NCI-H526 (cell line): ENCODE results near the gene EIF3D.
A peak's percentile ranks its signal among the peaks of the same experiment; 100 is the strongest.

Experiments
- DNase-seq, 2 experiments: peaks; one replicate each; lab custom pipeline; 2025; lab: John Stamatoyannopoulos, UW

The EIF3D gene

GRCh38 chr22:36507518-36508010 lies 21.4 kb downstream of the EIF3D start:
- no peak for DNase-seq

DNA sequence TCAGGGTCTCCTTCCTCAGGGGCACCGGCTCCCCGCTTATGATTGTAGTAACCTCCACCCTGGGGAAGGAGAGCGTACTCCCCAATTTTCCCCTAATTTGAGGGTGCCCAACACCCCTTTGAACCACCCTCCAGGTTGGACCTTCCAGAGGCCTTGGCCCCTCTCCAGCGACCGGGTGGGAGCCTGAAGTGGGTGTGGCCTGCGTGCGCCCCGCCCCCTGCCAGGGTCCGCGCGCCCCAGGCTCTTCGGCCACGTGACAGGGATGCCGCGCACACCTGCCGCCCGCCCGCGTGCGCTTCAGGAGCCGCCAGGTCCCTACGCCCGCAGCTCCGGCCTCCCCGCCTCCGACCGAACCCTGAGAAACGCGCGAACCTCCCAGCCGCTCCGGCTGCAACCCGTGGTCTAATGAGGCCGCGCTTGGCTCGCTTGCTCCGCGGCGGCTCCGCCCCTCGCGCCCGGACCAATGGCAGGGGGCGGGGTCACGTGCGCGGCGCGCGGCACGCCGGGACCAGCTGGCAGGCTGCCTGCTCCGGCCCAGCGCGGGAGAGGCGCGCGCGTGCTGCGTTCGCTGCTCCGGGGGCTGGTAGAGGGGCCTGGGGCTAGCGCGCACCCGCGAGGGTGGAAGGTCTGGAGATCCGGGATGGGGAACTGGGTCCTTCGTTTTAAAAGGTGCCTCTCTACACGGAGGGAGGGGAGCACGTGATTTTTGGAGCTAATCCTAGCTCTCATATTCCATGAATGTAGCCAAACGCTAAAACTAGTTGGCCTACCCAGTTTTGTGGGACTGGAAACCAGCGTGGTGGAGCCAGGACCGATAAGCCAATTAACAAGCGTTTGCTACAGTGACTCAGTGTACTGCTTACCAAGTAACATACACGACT lies 22.1 kb downstream of the EIF3D start, which contains the start of gene FOXRED2:
Gene FOXRED2 (minus strand): TSS at position 404 of the 881 bp plus-strand sequence. CDS start 618 bp downstream, outside the sequence.
- peak; percentile 67 to 88 for DNase-seq

- DNase-seq: peak in 1 of 2 experiments; percentile 23
These were observed 22.8 kb downstream of the EIF3D start for GRCh38 chr22:36505998-36506635.

- no peak for DNase-seq
These were observed 30.9 kb downstream of the EIF3D start for GRCh38 chr22:36497910-36498665.

GRCh38 chr22:36493690-36494110 lies 35.3 kb downstream of the EIF3D start:
- no peak for DNase-seq

DNA sequence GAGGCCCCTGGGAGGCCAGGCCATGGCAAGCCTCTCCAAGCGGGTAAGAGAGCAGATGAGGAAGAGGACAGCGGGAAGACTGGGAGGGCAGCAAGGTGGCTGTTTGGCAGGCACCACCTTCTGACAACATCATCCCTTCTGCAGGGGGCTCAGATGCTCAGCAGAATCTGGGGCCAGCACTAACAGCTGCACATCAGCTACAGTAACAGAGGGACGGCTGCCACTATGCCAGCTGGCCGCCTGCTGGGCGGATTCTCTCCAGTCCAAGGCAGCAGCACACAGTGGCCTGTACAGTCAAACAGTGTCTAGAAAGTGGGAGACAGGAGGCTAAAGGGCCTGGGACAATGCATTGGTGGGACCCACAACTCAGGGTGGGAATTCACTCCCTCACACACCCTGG lies 36.9 kb downstream of the EIF3D start:
- no peak for DNase-seq

DNA sequence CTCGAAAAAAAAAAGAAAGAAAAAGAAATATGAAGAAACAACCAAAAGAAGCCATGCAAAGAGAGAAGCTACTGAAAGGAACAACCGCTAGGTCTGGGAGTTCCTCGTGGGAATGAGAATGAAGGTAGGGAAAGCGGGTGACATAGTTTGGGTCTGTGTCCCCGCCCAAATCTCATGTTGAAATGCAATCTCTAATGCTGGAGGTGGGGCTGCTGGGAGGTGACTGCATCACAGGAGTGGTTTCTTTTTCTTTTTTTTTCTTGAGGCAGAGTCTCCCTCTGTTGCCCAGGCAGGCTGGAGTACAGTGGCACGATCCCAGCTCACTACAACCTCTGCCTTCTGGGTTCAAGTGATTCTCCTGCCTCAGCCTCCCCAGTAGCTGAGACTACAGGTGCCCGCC lies 37.8 kb downstream of the EIF3D start:
- DNase-seq: no peak

- DNase-seq: peak in 1 of 2 experiments; percentile 36
These were observed 42.2 kb downstream of the EIF3D start for GRCh38 chr22:36486619-36487384.

- peak; percentile 81 to 95 for DNase-seq
These were observed 47.4 kb downstream of the EIF3D start, which contains the start of gene TXN2 for GRCh38 chr22:36481393-36482168. TSS of gene TXN2 (minus strand) at chr22:36481640. CDS start at chr22:36480837, 803 bp downstream.

GRCh38 chr22:36480941-36481392 lies 48.0 kb downstream of the EIF3D start:
- DNase-seq: no peak

- DNase-seq: no peak
These were observed 50.0 kb downstream of the EIF3D start for GRCh38 chr22:36478966-36479365.

DNA sequence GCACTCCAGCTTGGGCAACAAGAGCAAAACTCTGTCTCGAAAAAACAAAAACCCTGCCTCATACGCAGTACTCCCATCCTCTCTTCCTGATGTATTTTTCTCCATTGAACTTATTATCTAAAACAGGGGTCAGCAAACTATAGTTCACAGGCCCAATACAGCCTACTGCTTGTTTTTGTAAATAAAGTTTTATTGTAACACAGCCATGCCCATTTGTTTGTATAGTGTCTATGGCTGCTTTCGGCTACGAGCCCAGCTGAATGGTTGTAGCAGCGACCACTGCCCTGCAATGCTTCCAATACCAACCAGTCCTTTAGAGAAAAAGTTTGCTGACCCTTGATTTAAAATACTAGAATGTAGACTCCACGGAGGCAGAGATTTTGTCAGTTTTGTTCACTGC lies 53.6 kb downstream of the EIF3D start:
- DNase-seq: no peak

- DNase-seq: no peak
These were observed 56.3 kb downstream of the EIF3D start for GRCh38 chr22:36472689-36473088.

DNA sequence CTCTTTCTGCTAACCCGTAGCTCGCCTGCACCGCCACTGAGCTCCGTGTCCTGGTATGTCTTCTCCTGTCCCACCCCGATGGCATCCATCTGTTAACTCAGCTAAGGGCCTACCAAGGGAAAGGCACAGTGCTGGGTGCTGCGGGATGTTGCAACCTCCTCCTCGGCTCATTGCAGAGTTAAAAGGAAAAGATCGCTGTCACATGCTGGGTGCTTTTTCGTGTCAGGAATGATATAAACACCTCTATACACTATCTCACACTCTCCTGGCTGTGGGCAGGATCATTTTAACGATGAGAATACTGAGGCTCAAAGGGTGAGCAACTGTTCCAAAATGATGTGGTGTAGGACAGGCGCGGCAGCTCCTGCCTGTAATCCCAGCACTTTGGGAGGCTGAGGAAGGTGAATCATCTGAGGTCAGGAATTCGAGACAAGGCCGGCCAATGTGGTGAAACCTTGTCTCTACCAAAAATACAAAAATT lies 57.6 kb downstream of the EIF3D start:
- no peak for DNase-seq

DNA sequence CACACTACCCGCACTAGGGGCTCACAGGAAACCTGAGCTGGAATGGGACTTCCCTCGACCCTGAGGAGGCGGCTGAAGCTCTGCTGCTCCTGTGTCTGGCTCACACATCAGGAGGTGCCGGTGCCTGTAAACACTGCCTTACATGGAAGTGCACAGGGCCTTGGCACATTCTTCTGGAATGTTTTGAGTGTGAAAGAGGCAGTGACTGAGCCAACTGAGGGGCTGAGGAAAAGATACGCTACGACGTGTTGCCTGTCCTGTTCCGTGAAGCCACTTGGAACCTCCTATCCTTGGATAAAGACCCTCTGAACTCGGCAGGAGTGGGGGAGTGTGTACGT lies 58.0 kb downstream of the EIF3D start:
- DNase-seq: no peak

GRCh38 chr22:36470162-36470993 lies 58.6 kb downstream of the EIF3D start:
- DNase-seq: peak; percentile 29 to 71

DNA sequence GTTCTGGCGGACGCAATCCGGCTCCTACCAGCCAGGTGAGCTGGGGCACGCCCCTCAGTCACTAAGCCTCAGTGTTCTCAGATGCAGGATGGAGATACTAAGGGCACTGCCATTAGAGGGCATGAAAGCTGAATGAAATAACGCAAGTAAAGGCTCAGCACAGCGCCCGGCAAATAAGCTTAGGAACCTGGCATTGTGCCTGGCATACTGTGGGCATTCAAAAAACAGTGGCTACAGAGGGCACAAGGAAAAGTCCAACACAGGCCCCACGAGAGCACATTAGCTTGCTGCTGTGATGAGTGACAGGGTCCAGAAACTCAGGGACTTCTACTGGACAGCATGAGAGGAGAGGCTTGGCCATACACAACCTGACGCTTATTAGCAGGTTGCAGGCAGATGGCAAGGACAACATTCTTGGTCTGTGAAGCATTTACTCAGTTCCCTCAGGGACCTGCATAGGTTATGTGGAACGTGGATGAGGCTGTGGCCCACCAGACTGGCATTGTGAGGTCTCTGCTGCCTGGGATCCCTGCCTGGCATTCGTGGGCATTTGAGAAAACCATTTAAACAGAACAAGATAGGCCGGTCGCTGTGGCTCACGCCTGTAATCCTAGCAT lies 59.8 kb downstream of the EIF3D start:
- no peak for DNase-seq

DNA sequence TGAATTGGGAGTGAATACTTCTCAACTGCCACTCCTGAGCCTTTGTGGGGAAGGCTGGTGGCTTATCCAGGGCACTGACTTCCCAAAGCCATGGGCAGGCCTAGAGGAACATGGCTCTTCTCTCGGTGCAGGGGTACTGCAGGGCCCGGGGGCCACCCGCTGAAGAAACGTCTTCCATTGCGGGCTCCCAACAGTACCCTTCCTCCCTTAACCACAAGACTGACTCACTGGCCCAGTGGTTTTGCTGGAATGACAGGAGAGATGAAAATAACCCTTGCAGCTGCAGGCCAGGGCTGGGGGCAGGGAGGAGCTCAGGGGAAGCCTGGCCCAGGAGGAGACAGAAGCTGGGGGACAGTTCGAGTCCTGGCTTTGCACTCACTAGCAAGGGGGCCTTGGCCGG lies 61.0 kb downstream of the EIF3D start:
- DNase-seq: no peak
